ENCODE results near the gene IGF1R.

DNA sequence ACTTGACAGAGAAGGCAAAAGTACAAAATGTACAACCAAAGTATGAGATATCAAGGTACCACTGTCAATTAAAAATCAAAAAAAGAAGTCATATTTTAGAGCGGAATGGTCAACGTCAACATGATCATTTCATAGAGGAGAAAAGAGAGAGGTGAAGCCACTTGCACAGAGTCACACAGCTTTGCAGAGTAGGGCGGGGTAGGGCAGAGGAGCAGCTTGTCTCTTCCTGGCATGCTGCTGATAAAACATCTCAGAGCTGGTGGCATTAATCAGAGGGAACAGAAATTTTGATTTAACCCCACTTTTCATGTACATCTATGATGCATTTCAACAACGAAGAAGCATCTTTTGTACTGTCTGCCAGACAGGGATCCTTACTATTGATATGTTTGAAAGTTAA, 5.2 kb upstream of the IGF1R start:
- TF ChIP-seq, protein P1, sequence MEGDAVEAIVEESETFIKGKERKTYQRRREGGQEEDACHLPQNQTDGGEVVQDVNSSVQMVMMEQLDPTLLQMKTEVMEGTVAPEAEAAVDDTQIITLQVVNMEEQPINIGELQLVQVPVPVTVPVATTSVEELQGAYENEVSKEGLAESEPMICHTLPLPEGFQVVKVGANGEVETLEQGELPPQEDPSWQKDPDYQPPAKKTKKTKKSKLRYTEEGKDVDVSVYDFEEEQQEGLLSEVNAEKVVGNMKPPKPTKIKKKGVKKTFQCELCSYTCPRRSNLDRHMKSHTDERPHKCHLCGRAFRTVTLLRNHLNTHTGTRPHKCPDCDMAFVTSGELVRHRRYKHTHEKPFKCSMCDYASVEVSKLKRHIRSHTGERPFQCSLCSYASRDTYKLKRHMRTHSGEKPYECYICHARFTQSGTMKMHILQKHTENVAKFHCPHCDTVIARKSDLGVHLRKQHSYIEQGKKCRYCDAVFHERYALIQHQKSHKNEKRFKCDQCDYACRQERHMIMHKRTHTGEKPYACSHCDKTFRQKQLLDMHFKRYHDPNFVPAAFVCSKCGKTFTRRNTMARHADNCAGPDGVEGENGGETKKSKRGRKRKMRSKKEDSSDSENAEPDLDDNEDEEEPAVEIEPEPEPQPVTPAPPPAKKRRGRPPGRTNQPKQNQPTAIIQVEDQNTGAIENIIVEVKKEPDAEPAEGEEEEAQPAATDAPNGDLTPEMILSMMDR (IDR thresholded peaks at IDR 0.05; ENCODE audit: poor library complexity): no peak
- TF ChIP-seq EZH2 (IDR thresholded peaks at IDR 0.05; ENCODE audit: borderline replicate concordance): no peak
- TF ChIP-seq EZH2phosphoT487 (IDR thresholded peaks at IDR 0.05; ENCODE audit: low read depth, severe bottlenecking, unreplicated experiment): no peak
